ENCODE data around the gene MYH9.

DNA sequence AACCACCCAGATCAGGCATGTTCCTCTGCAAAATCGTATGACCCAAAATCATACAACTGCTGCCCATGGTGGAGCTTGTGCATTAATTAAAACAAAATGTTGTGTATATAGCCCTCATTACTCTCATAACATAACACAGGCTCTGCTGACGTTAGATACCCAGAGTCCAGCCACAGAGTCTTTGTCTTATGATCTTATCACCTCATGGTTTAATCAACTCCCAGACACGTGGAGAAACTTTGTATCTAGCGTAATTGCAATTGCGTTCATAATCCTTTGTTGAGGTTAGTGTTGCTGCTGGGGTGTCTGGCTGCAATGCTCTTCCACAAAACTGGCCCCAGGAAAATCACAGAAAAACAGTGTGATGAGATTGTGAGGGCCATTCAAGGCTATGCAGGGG, 139.8 kb downstream of the MYH9 start:
- TF ChIP-seq, protein P1, sequence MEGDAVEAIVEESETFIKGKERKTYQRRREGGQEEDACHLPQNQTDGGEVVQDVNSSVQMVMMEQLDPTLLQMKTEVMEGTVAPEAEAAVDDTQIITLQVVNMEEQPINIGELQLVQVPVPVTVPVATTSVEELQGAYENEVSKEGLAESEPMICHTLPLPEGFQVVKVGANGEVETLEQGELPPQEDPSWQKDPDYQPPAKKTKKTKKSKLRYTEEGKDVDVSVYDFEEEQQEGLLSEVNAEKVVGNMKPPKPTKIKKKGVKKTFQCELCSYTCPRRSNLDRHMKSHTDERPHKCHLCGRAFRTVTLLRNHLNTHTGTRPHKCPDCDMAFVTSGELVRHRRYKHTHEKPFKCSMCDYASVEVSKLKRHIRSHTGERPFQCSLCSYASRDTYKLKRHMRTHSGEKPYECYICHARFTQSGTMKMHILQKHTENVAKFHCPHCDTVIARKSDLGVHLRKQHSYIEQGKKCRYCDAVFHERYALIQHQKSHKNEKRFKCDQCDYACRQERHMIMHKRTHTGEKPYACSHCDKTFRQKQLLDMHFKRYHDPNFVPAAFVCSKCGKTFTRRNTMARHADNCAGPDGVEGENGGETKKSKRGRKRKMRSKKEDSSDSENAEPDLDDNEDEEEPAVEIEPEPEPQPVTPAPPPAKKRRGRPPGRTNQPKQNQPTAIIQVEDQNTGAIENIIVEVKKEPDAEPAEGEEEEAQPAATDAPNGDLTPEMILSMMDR (conservative IDR thresholded peaks at IDR 0.05 in 1 of 2, IDR thresholded peaks at IDR 0.05 in 1 of 2; ENCODE audit: extremely low read depth in 1 of 2, insufficient read depth in 1 of 2, low read depth in 1 of 2, low read length in 2 of 2) = no peak
- no peak for TF ChIP-seq EZH2 (IDR thresholded peaks at IDR 0.05; ENCODE audit: borderline replicate concordance, low read length)

All from mammary epithelial cell (primary cell).